Measurements from ENCODE around the gene MILR1. TPM values are rescaled to one million over a fixed set of nuclear protein-coding genes. Genes with fewer than 3 reads are reported as not detected.

MILR1 gene
- total RNA-seq, 1 experiment from 2014 or later: 3.8 TPM

DNA sequence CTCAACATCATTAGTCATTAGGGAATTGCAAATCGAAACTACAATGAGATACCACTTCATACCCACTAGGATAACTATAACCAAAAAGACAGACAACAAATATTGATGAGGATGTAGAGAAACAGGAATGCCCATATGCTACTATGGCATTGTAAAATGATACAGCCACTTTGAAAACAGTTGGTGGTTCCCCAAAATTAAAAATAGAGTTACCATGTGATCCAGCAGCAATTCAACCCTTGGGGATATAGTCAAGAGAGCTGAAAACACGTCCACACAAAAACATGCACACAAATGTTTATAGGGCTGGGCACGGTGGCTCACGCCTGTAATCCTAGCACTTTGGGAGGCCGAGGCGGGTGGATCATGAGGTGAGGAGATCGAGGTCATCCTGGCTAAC lies 48.3 kb upstream of the MILR1 start (continued):
- TF ChIP-seq ZBTB33 (IDR thresholded peaks at IDR 0.05; ENCODE audit: extremely low read depth, insufficient replicate concordance, low read length) (no peak), TCF7L2 (IDR thresholded peaks at IDR 0.05; ENCODE audit: borderline replicate concordance, extremely low read depth, insufficient read depth, insufficient read length) (no peak), EZH2 (IDR thresholded peaks at IDR 0.05) (no peak), RAD21 (IDR thresholded peaks at IDR 0.05; ENCODE audit: low read depth) (no peak), SP1 (IDR thresholded peaks at IDR 0.05; ENCODE audit: low read depth) (no peak)

GRCh38 chr17:64401244-64401860 lies 47.6 kb upstream of the MILR1 start:
- DNase-seq (ENCODE audit: low read depth, low spot score) (no peak), ATAC-seq (no peak)
- CTCF ChIA-PET: no interaction called here
- no peaks in the 10 kb centered on the region for H3K9me2 ChIP-seq (ENCODE audit: insufficient read depth)
- H2AFZ ChIP-seq (ENCODE audit: low read depth, low read length, poor library complexity, severe bottlenecking): no peak overlapping the region
- no peak overlapping the region for H3K4me3 ChIP-seq (replicated peaks in 1 of 2; ENCODE audit: low read depth in 1 of 2, low read length in 2 of 2)
- no peak overlapping the region for H3K9ac ChIP-seq (ENCODE audit: low read length)
- BruUV-seq (replicated peaks): no TSS peak
- H3K36me3 ChIP-seq (ENCODE audit: control insufficient read depth in 1 of 2, insufficient read depth in 2 of 2, low read length in 2 of 2): no peaks in the 10 kb centered on the region
- no peaks in the 10 kb centered on the region for H3K79me2 ChIP-seq (ENCODE audit: insufficient read depth, low read length)
- no peak overlapping the region for H3K4me2 ChIP-seq (ENCODE audit: low read length)
- intact Hi-C loops (cut with micrococcal nuclease): no loop called here
- H3K27ac ChIP-seq (ENCODE audit: low read depth, low read length): no peak overlapping the region
- H3K9me3 ChIP-seq (ENCODE audit: control insufficient read depth in 1 of 2, insufficient read depth in 1 of 2, low read depth in 1 of 2, low read length in 2 of 2): no peaks in the 10 kb centered on the region
- H4K20me1 ChIP-seq (ENCODE audit: insufficient read depth): no peaks in the 10 kb centered on the region
- RAD21 ChIA-PET (ENCODE audit: low non-redundant PET in 1 of 2, low total read pairs in 2 of 2, uncharacterized antibody in 2 of 2, unreplicated experiment in 2 of 2): no interaction called here
- H3K27me3 ChIP-seq (ENCODE audit: insufficient read depth, low read length): no peaks in the 10 kb centered on the region
- peaks cover 11 to 23% of the 10 kb centered on the region in 2 experiments for H3K4me1 ChIP-seq (ENCODE audit: control insufficient read depth in 1 of 2, insufficient read depth in 2 of 2, low read length in 2 of 2)
- TF ChIP-seq EGR1 (IDR thresholded peaks at IDR 0.05; ENCODE audit: low read depth): no peak
- TF ChIP-seq ZNF274 (IDR thresholded peaks at IDR 0.05; ENCODE audit: low read depth, low read length): no peak
- TF ChIP-seq YY1 (IDR thresholded peaks at IDR 0.05; ENCODE audit: extremely low read depth, insufficient replicate concordance, low read depth, low read length): no peak
- POLR2A ChIA-PET: interaction anchor here (1.1 kb wide), 1 partner anchor 8 kb away, joined by 3 read pairs; no protein-coding TSS in a partner anchor

Data from HCT116 (cell line).